HL-60/S4 treated with retinoic acid at 250 ng/mL for 4 days and 3 days (cell line): ENCODE measurements around the gene SLC48A1.

Experiments used
- in situ Hi-C: fragments of 300-500 bp; cut with MboI; formaldehyde crosslinking; loops from 2 replicates; pipeline ENCODE4 v1.7.0; 2022; ENCODE audit warnings: low sequenced_read_pairs

Gene SLC48A1

GRCh38 chr12:47754881-47755280 lies 18.2 kb upstream of the SLC48A1 start:
- in situ Hi-C loops = no loop called here

- in situ Hi-C loops = no loop called here
These were observed 17.1 kb upstream of the SLC48A1 start for GRCh38 chr12:47755655-47756562.

- in situ Hi-C loops = no loop called here
These were observed 15.6 kb upstream of the SLC48A1 start for GRCh38 chr12:47757364-47757839.

- in situ Hi-C loops = no loop called here
These were observed 15.0 kb upstream of the SLC48A1 start for GRCh38 chr12:47757840-47758583.

- in situ Hi-C loops = no loop called here
These were observed 14.5 kb upstream of the SLC48A1 start for GRCh38 chr12:47758584-47758833.

- in situ Hi-C loops = no loop called here
These were observed 14.0 kb upstream of the SLC48A1 start, which contains the start of gene RAPGEF3 for GRCh38 chr12:47758834-47759690. TSS of gene RAPGEF3 (minus strand) at chr12:47758880. CDS start at chr12:47758556, 324 bp downstream.

- in situ Hi-C loops = no loop called here
These were observed 10.1 kb upstream of the SLC48A1 start for GRCh38 chr12:47762850-47763465.

- in situ Hi-C loops = no loop called here
These were observed 9.3 kb upstream of the SLC48A1 start for GRCh38 chr12:47763481-47764346.

- in situ Hi-C loops = no loop called here
These were observed 6.4 kb upstream of the SLC48A1 start for GRCh38 chr12:47766502-47767215.

GRCh38 chr12:47767216-47767724 lies 5.8 kb upstream of the SLC48A1 start:
- in situ Hi-C loops = no loop called here

GRCh38 chr12:47768323-47768811 lies 4.7 kb upstream of the SLC48A1 start:
- in situ Hi-C loops = no loop called here

- in situ Hi-C loops = no loop called here
These were observed 3.6 kb upstream of the SLC48A1 start for GRCh38 chr12:47769234-47770085.

GRCh38 chr12:47770086-47770726 lies 2.8 kb upstream of the SLC48A1 start:
- in situ Hi-C loops = no loop called here

GRCh38 chr12:47771304-47771703 lies 1.7 kb upstream of the SLC48A1 start:
- in situ Hi-C loops = no loop called here

GRCh38 chr12:47772094-47772660 lies 861 bp upstream of the SLC48A1 start:
- in situ Hi-C loops = no loop called here

- in situ Hi-C loops = no loop called here
These were observed 338 bp upstream of the SLC48A1 start for GRCh38 chr12:47772738-47773061.
